K562 (cell line): ENCODE results near the gene GDF15. TPM values are rescaled to one million over a fixed set of nuclear protein-coding genes. Genes with fewer than 3 reads are reported as not detected.

Experiments
- ATF1 ChIP-seq, 2 experiments: fragments of 450-650 bp in 1 of 2; IDR thresholded peaks; 2 replicates each; pipeline ENCODE4 v1.6.1; 2016; ENCODE audit warnings: missing compliant biosample characterization in 1 of 2, missing genetic modification characterization in 1 of 2
- CBX8 ChIP-seq: fragments of 200-600 bp; sonication (generic); IDR thresholded peaks from 2 replicates; pipeline ENCODE4 v1.6.1; 2012; ENCODE audit warnings: borderline replicate concordance, mixed run types, low read depth, mild to moderate bottlenecking, moderate library complexity, mixed read lengths, low read length, control low read depth, inconsistent platforms; ENCODE audit not compliant: poor library complexity, severe bottlenecking; ENCODE audit errors: extremely low read depth
- CHD1 ChIP-seq: fragments of 200-600 bp; sonication (generic); IDR thresholded peaks from one replicate; pipeline ENCODE4 v1.6.1; 2012; ENCODE audit warnings: mild to moderate bottlenecking, moderate library complexity, low read length, inconsistent platforms
- EHMT2 ChIP-seq: fragments of 450-650 bp; IDR thresholded peaks from 2 replicates; pipeline ENCODE4 v1.6.1; 2018; ENCODE audit warnings: antibody characterized with exemption
- FOXP1 ChIP-seq: sonication (generic); formaldehyde crosslinking; IDR thresholded peaks from 2 replicates; pipeline ENCODE4 v1.8.0; 2022; ENCODE audit warnings: mild to moderate bottlenecking, missing genetic modification reagents
- FUS ChIP-seq: fragments of 200-400 bp; formaldehyde crosslinking; optimal IDR thresholded peaks from 2 replicates; pipeline ENCODE3; 2017; ENCODE audit warnings: low read depth, low read length
- MBD1 ChIP-seq: fragments of 250-450 bp; sonication (Bioruptor Pico); IDR thresholded peaks from 2 replicates; pipeline ENCODE4 v1.8.0; 2022; ENCODE audit warnings: inconsistent platforms
- MITF ChIP-seq: IDR thresholded peaks from 2 replicates; pipeline ENCODE4 v1.6.1; 2014; ENCODE audit warnings: antibody characterized with exemption
- MTA3 ChIP-seq: fragments of 450-650 bp; formaldehyde crosslinking; IDR thresholded peaks from 2 replicates; pipeline ENCODE4 v1.6.1; 2017; ENCODE audit warnings: mild to moderate bottlenecking, borderline replicate concordance
- NFIC ChIP-seq: fragments of 450-650 bp; IDR thresholded peaks from 2 replicates; pipeline ENCODE4 v1.6.1; 2017; ENCODE audit warnings: mild to moderate bottlenecking, inconsistent platforms
- PBX2 ChIP-seq, 2 experiments: IDR thresholded peaks in 1 of 2; conservative IDR thresholded peaks in 1 of 2; 2 replicates each; pipeline ENCODE4 v1.6.1; 2016; ENCODE audit warnings: low read depth in 2 of 2, mild to moderate bottlenecking in 1 of 2, missing compliant biosample characterization in 1 of 2, missing genetic modification characterization in 1 of 2, moderate library complexity in 1 of 2
- PRPF4 ChIP-seq: fragments of 200-400 bp; formaldehyde crosslinking; IDR thresholded peaks from one replicate; pipeline ENCODE4 v1.6.1; 2017; ENCODE audit warnings: low read length, low read depth, mild to moderate bottlenecking; ENCODE audit not compliant: insufficient read depth, poor library complexity, severe bottlenecking
- TRIM25 ChIP-seq: fragments of 450-650 bp; IDR thresholded peaks from 2 replicates; pipeline ENCODE4 v1.7.0; 2016; ENCODE audit warnings: borderline replicate concordance
- ZC3H8 ChIP-seq: fragments of 450-650 bp; IDR thresholded peaks from 2 replicates; pipeline ENCODE4 v1.6.1; 2017
- ZNF24 ChIP-seq: fragments of 450-650 bp; IDR thresholded peaks from 2 replicates; pipeline ENCODE4 v1.6.1; 2016
- ZNF277 ChIP-seq: fragments of 250-450 bp; sonication (Bioruptor Pico); IDR thresholded peaks from 2 replicates; pipeline ENCODE4 v1.8.0; 2022; ENCODE audit warnings: inconsistent platforms, mild to moderate bottlenecking, moderate library complexity, borderline replicate concordance
- ZNF76 ChIP-seq: fragments of 250-450 bp; sonication (Bioruptor Pico); IDR thresholded peaks from 2 replicates; pipeline ENCODE4 v1.4.0; 2020; ENCODE audit warnings: mild to moderate bottlenecking, moderate library complexity, borderline replicate concordance
- polyA plus RNA-seq, 8 experiments: library from polyadenylated mRNA; depleted of rRNA in 4 of 8; stranded (reverse) in 5 of 8; unstranded in 3 of 8; fragments of >200 nt; fragmentation: Nextera tagmentation in 2 of 8; fragmentation: Illumina TruSeq in 1 of 8; extraction: Ambion mirVana in 2 of 8; extraction: Trizol in 1 of 8; gene quantifications; 2 replicates each; pipeline versions ENCODE4 v1.2.1 to v1.2.3, GENCODE V29; 2011 to 2014; ENCODE audit warnings: inconsistent platforms in 1 of 8, missing spikeins in 1 of 8
- total RNA-seq, 7 experiments: library from RNA; depleted of rRNA in 6 of 7; stranded (reverse); fragments of >200 nt in 6 of 7; fragmentation: Illumina TruSeq in 2 of 7; extraction: Trizol in 2 of 7; gene quantifications; 2 replicates each; pipeline versions ENCODE4 v1.2.1 to v1.2.3, GENCODE V29; 2011 to 2021; ENCODE audit warnings: low replicate concordance in 1 of 7

The GDF15 gene
- total and polyA plus RNA-seq, 9 of the 15 experiments (the other 6 are each of a cell fraction or from before 2014, with no cell fraction given): 2.3 to 82.4 (median 12.5) TPM

- peak; percentile 17 for TF ChIP-seq CHD1
- TF ChIP-seq MTA3: peak; percentile 95; the same call in 1 of the 2 replicates
- peak; percentile 66; the same call in 1 of the 2 replicates for TF ChIP-seq ZNF76
- TF ChIP-seq FUS: peak; percentile 91
- no peak for TF ChIP-seq EHMT2
- TF ChIP-seq MBD1: peak; percentile 25; the same call in 1 of the 2 replicates
- TF ChIP-seq MITF: no peak
- peak; percentile 37 for TF ChIP-seq ATF1 (CRISPR knock-in tag; IDR thresholded peaks at IDR 0.05)
- TF ChIP-seq ATF1 (tag; IDR thresholded peaks at IDR 0.05): peak; percentile 81
- peak; percentile 91 for TF ChIP-seq PRPF4
- peak; percentile 96 for TF ChIP-seq FOXP1 (CRISPR knock-in tag)
- no peak for TF ChIP-seq TRIM25
- TF ChIP-seq CBX8: no peak
- TF ChIP-seq NFIC: peak; percentile 50; the same call in 1 of the 2 replicates
- no peak for TF ChIP-seq ZNF277
- TF ChIP-seq ZNF24: peak; percentile 56; the same call in 1 of the 2 replicates
- TF ChIP-seq ZC3H8: no peak
- TF ChIP-seq PBX2 (CRISPR knock-in tag; IDR thresholded peaks at IDR 0.05; ENCODE audit: low read depth): no peak
- no peak for TF ChIP-seq PBX2 (tag; conservative IDR thresholded peaks at IDR 0.05; ENCODE audit: low read depth)
Measured at GRCh38 chr19:18388100-18388959, 2.4 kb downstream of the GDF15 start (continued).
